Mesenchymal stem cell (in vitro differentiated cells and primary cell): ENCODE measurements around the gene STARD3.
A peak's percentile ranks its signal among the peaks of the same experiment; 100 is the strongest.

Source experiments
- DNase-seq: peaks from one replicate; pipeline ENCODE4 v3.0.0-alpha.2; 2013
- H2AFZ ChIP-seq: one replicate; pipeline ENCODE4 v1.6.1; 2013; ENCODE audit warnings: low read depth, mild to moderate bottlenecking, control low read depth, inconsistent platforms, low read length, moderate library complexity
- H2AK5ac ChIP-seq: 2 replicates; pipeline ENCODE4 v1.6.1; 2013; ENCODE audit warnings: low read length, moderate library complexity, mild to moderate bottlenecking, inconsistent platforms; ENCODE audit not compliant: severe bottlenecking
- H2BK120ac ChIP-seq: one replicate; pipeline ENCODE4 v1.6.1; 2013; ENCODE audit warnings: low read depth, mild to moderate bottlenecking, inconsistent platforms, low read length, moderate library complexity
- H2BK12ac ChIP-seq, 2 experiments: one replicate each; pipeline ENCODE4 v1.6.1; 2013; ENCODE audit warnings: inconsistent platforms in 2 of 2, low read length in 2 of 2, mild to moderate bottlenecking in 2 of 2, moderate library complexity in 2 of 2, control low read depth in 1 of 2
- H2BK15ac ChIP-seq: one replicate; pipeline ENCODE4 v1.6.1; 2013; ENCODE audit warnings: mild to moderate bottlenecking, low read depth, inconsistent platforms; ENCODE audit not compliant: poor library complexity, severe bottlenecking
- H2BK5ac ChIP-seq: 2 replicates; pipeline ENCODE4 v1.6.1; 2013; ENCODE audit warnings: low read depth, mild to moderate bottlenecking, low read length, control low read depth, inconsistent platforms; ENCODE audit not compliant: poor library complexity, severe bottlenecking
- H3K14ac ChIP-seq, 2 experiments: one replicate each; pipeline ENCODE4 v1.6.1; 2013; ENCODE audit warnings: inconsistent platforms in 2 of 2, low read length in 2 of 2, control low read depth in 1 of 2, mild to moderate bottlenecking in 1 of 2, moderate library complexity in 1 of 2
- H3K18ac ChIP-seq, 2 experiments: one replicate each; pipeline ENCODE4 v1.6.1; 2013; ENCODE audit warnings: inconsistent platforms in 2 of 2, low read length in 2 of 2, control low read depth in 1 of 2, low read depth in 1 of 2, mild to moderate bottlenecking in 1 of 2
- H3K23ac ChIP-seq, 2 experiments: one replicate each; pipeline ENCODE4 v1.6.1; 2013; ENCODE audit warnings: inconsistent platforms in 2 of 2, low read length in 2 of 2, mild to moderate bottlenecking in 2 of 2, moderate library complexity in 2 of 2, control low read depth in 1 of 2
- H3K27ac ChIP-seq: 2 replicates; pipeline ENCODE4 v1.5.1; 2013; ENCODE audit warnings: mild to moderate bottlenecking, moderate library complexity, low read length, control low read depth, inconsistent platforms; ENCODE audit not compliant: poor library complexity, severe bottlenecking
- H3K27me3 ChIP-seq, 2 experiments: 2 replicates each; pipeline versions ENCODE4 v1.6.1 to v1.7.0; 2013; ENCODE audit warnings: low read length in 2 of 2, mild to moderate bottlenecking in 2 of 2, moderate library complexity in 2 of 2, control low read depth in 1 of 2, inconsistent platforms in 1 of 2; ENCODE audit not compliant: control insufficient read depth in 1 of 2, insufficient read depth in 1 of 2
- H3K36me3 ChIP-seq, 2 experiments: 2 replicates each; pipeline versions ENCODE4 v1.6.1 to v1.7.0; 2013; ENCODE audit warnings: low read length in 2 of 2, control low read depth in 1 of 2, inconsistent platforms in 1 of 2, low read depth in 1 of 2, mild to moderate bottlenecking in 1 of 2; ENCODE audit not compliant: insufficient read depth in 2 of 2, control insufficient read depth in 1 of 2
- H3K4ac ChIP-seq, 2 experiments: one replicate each; pipeline ENCODE4 v1.6.1; 2013; ENCODE audit warnings: inconsistent platforms in 2 of 2, low read length in 2 of 2, mild to moderate bottlenecking in 2 of 2, moderate library complexity in 2 of 2, control low read depth in 1 of 2, low read depth in 1 of 2
- H3K4me1 ChIP-seq: 2 replicates; pipeline ENCODE4 v1.6.1; 2013; ENCODE audit warnings: low read depth, low read length, control low read depth; ENCODE audit not compliant: control insufficient read depth, insufficient read depth
- H3K4me2 ChIP-seq: 2 replicates; pipeline ENCODE4 v1.6.1; 2013; ENCODE audit warnings: low read length, mild to moderate bottlenecking, inconsistent platforms; ENCODE audit not compliant: poor library complexity, severe bottlenecking
- H3K4me3 ChIP-seq, 2 experiments: 2 replicates each; pipeline versions ENCODE4 v1.5.1 to v1.7.0; 2013; ENCODE audit warnings: low read length in 2 of 2, mild to moderate bottlenecking in 2 of 2, control low read depth in 1 of 2, low read depth in 1 of 2; ENCODE audit not compliant: insufficient read depth in 1 of 2
- H3K79me1 ChIP-seq: replicated peaks from 2 replicates; pipeline ENCODE4 v1.6.1; 2013; ENCODE audit warnings: mild to moderate bottlenecking, control low read depth, low read length, inconsistent platforms; ENCODE audit not compliant: poor library complexity, severe bottlenecking
- H3K9ac ChIP-seq: 2 replicates; pipeline ENCODE4 v1.7.0; 2013; ENCODE audit warnings: mild to moderate bottlenecking, low read length, moderate library complexity
- H3K9me3 ChIP-seq: 2 replicates; pipeline ENCODE4 v1.7.0; 2013; ENCODE audit warnings: mild to moderate bottlenecking, low read length; ENCODE audit not compliant: control insufficient read depth
- H4K8ac ChIP-seq: one replicate; pipeline ENCODE4 v1.6.1; 2013; ENCODE audit warnings: inconsistent platforms, mild to moderate bottlenecking, low read length, moderate library complexity
- H4K91ac ChIP-seq: one replicate; pipeline ENCODE4 v1.6.1; 2013; ENCODE audit warnings: mild to moderate bottlenecking, low read length, inconsistent platforms
- WGBS: methylation state at CpG from one replicate; pipeline ENCODE4 v1.1.7; 2013; ENCODE audit warnings: mixed read lengths; 5-methylcytosine and 5-hydroxymethylcytosine counted together

Gene STARD3

GRCh38 chr17:39642291-39643074, 5.5 kb downstream of the STARD3 start:
- peak overlapping the region in 1 of 2 experiments; percentile 63 for H3K14ac ChIP-seq
- no peak for DNase-seq
- peak overlapping the region in 1 of 2 experiments; percentile 34 for H2BK12ac ChIP-seq
- H3K4me2 ChIP-seq = no peak overlapping the region
- H3K27me3 ChIP-seq = no peaks in the 10 kb centered on the region
- no peaks in the 10 kb centered on the region for H3K9me3 ChIP-seq
- peak overlapping the region; percentile 50 for H2AK5ac ChIP-seq
- 83% methylated on average over 9 of the region's 9 CpGs for WGBS
- no peak overlapping the region for H2BK5ac ChIP-seq
- no peak overlapping the region for H4K91ac ChIP-seq
- peak overlapping the region in 1 of 2 experiments; percentile 14 for H3K4me3 ChIP-seq
- no peak overlapping the region for H2BK15ac ChIP-seq
- H2BK120ac ChIP-seq = no peak overlapping the region
- H3K27ac ChIP-seq = no peak overlapping the region
- peak overlapping the region; percentile 25 for H4K8ac ChIP-seq
- H3K4me1 ChIP-seq = peaks cover 54% of the 10 kb centered on the region
- peaks cover 3 to 17% of the 10 kb centered on the region in 2 experiments for H3K36me3 ChIP-seq
- no peak overlapping the region for H2AFZ ChIP-seq
- H3K9ac ChIP-seq = no peak overlapping the region
- H3K18ac ChIP-seq = no peak overlapping the region
- no peak overlapping the region for H3K23ac ChIP-seq
- H3K4ac ChIP-seq = no peak overlapping the region
- H3K79me1 ChIP-seq = peaks cover 41% of the 10 kb centered on the region

- Histone ChIP-seq H3K79me1 (peaks cover 34% of the 10 kb centered on the region), H2BK12ac (peak overlapping the region in 1 of 2 experiments; percentile 67), H4K8ac (no peak overlapping the region), H3K27ac (no peak overlapping the region), H3K9me3 (no peaks in the 10 kb centered on the region), H4K91ac (no peak overlapping the region), H3K14ac (no peak overlapping the region), H3K4ac (no peak overlapping the region), H3K4me1 (peaks cover 48% of the 10 kb centered on the region), H3K23ac (no peak overlapping the region), H3K4me3 (no peak overlapping the region), H3K4me2 (no peak overlapping the region), H2AFZ (no peak overlapping the region), H3K18ac (no peak overlapping the region), H3K36me3 (peaks cover 3 to 17% of the 10 kb centered on the region in 2 experiments), H3K9ac (no peak overlapping the region), H2BK5ac (no peak overlapping the region), H2BK120ac (no peak overlapping the region), H3K27me3 (no peaks in the 10 kb centered on the region), H2BK15ac (no peak overlapping the region), H2AK5ac (no peak overlapping the region)
- peak; percentile 71 for DNase-seq
- 53% methylated on average over 4 of the region's 4 CpGs for WGBS
Observed at GRCh38 chr17:39643271-39643670, 6.3 kb downstream of the STARD3 start.

- DNase-seq = no peak
- Histone ChIP-seq H2AFZ (no peak overlapping the region), H3K4me2 (no peak overlapping the region), H2AK5ac (no peak overlapping the region), H2BK12ac (no peak overlapping the region), H3K79me1 (peaks cover 44% of the 10 kb centered on the region), H3K14ac (no peak overlapping the region), H2BK5ac (no peak overlapping the region), H3K4ac (no peak overlapping the region), H3K9ac (no peak overlapping the region), H2BK15ac (no peak overlapping the region), H3K27ac (no peak overlapping the region), H3K4me3 (no peak overlapping the region), H4K91ac (no peak overlapping the region), H3K27me3 (no peaks in the 10 kb centered on the region), H3K18ac (no peak overlapping the region), H3K4me1 (peaks cover 37% of the 10 kb centered on the region), H3K23ac (no peak overlapping the region), H3K9me3 (no peaks in the 10 kb centered on the region), H3K36me3 (peaks cover 7 to 20% of the 10 kb centered on the region in 2 experiments), H4K8ac (no peak overlapping the region), H2BK120ac (no peak overlapping the region)
- WGBS = 77% methylated on average over 5 of the region's 5 CpGs
Observed at GRCh38 chr17:39647256-39647655, 10.3 kb downstream of the STARD3 start.

GRCh38 chr17:39648616-39649366, 11.8 kb downstream of the STARD3 start:
- H2BK12ac ChIP-seq = no peak overlapping the region
- H3K4me1 ChIP-seq = peaks cover 37% of the 10 kb centered on the region
- H3K79me1 ChIP-seq = peaks cover 43% of the 10 kb centered on the region
- no peak overlapping the region for H3K23ac ChIP-seq
- 94% methylated on average over 13 of the region's 15 CpGs for WGBS
- no peak overlapping the region for H2BK5ac ChIP-seq
- H2BK120ac ChIP-seq = no peak overlapping the region
- no peak overlapping the region for H2BK15ac ChIP-seq
- H3K18ac ChIP-seq = no peak overlapping the region
- no peak overlapping the region for H3K27ac ChIP-seq
- H3K4me2 ChIP-seq = no peak overlapping the region
- no peak overlapping the region for H2AFZ ChIP-seq
- no peak overlapping the region for H4K91ac ChIP-seq
- no peaks in the 10 kb centered on the region for H3K9me3 ChIP-seq
- H3K4me3 ChIP-seq = no peak overlapping the region
- H2AK5ac ChIP-seq = no peak overlapping the region
- no peak overlapping the region for H3K4ac ChIP-seq
- no peak for DNase-seq
- no peaks in the 10 kb centered on the region for H3K27me3 ChIP-seq
- H4K8ac ChIP-seq = no peak overlapping the region
- peaks cover 7 to 25% of the 10 kb centered on the region in 2 experiments for H3K36me3 ChIP-seq
- H3K14ac ChIP-seq = no peak overlapping the region
- H3K9ac ChIP-seq = no peak overlapping the region
